Measurements from ENCODE around the gene ELFN1.

DNA sequence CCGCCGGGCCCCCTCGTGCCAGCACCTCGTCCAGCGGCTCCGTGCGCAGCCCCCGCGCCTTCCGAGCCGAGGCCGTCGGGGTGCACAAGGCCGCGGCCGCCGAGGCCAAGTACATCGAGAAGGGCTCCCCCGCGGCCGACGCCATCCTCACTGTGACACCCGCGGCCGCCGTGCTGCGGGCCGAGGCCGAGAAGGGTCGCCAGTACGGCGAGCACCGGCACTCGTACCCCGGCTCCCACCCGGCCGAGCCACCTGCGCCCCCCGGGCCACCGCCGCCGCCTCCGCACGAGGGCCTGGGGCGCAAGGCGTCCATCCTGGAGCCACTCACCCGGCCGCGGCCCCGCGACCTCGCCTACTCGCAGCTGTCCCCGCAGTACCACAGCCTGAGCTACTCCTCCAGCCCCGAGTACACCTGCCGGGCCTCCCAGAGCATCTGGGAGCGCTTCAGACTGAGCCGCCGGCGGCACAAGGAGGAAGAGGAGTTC, 76.5 kb downstream of the ELFN1 start:
- TF ChIP-seq GATA2 (IDR thresholded peaks at IDR 0.05; ENCODE audit: low read depth, low read length) (no peak), GATA3 (IDR thresholded peaks at IDR 0.05; ENCODE audit: low read depth, low read length) (no peak)

All from SH-SY5Y (cell line).